Trophoblast cell (in vitro differentiated cells and primary cell): ENCODE results near the gene VDAC1.

ENCODE experiments used
- DNase-seq, 2 donors: peaks; one replicate each; pipeline ENCODE4 v3.0.0-alpha.2; 2016
- H2AFZ ChIP-seq: 2 replicates; pipeline ENCODE4 v1.6.1; 2013; ENCODE audit warnings: low read length, moderate library complexity, mild to moderate bottlenecking; ENCODE audit not compliant: insufficient read depth, poor library complexity
- H2AK5ac ChIP-seq: 2 replicates; pipeline ENCODE4 v1.6.1; 2013; ENCODE audit warnings: mild to moderate bottlenecking, low read length
- H2BK120ac ChIP-seq: 2 replicates; pipeline ENCODE4 v1.6.1; 2013; ENCODE audit warnings: low read length, mild to moderate bottlenecking, moderate library complexity; ENCODE audit not compliant: insufficient read depth, poor library complexity
- H2BK12ac ChIP-seq: 2 replicates; pipeline ENCODE4 v1.6.1; 2013; ENCODE audit warnings: mild to moderate bottlenecking, low read length, moderate library complexity
- H2BK5ac ChIP-seq: 2 replicates; pipeline ENCODE4 v1.6.1; 2013; ENCODE audit warnings: low read length, low read depth, moderate library complexity, mild to moderate bottlenecking; ENCODE audit not compliant: poor library complexity
- H3K14ac ChIP-seq: 2 replicates; pipeline ENCODE4 v1.6.1; 2013; ENCODE audit warnings: mild to moderate bottlenecking, low read length
- H3K18ac ChIP-seq: 2 replicates; pipeline ENCODE4 v1.6.1; 2013; ENCODE audit warnings: mild to moderate bottlenecking, low read length
- H3K23ac ChIP-seq: 2 replicates; pipeline ENCODE4 v1.6.1; 2013; ENCODE audit warnings: low read length
- H3K27ac ChIP-seq: 2 replicates; pipeline ENCODE4 v1.5.1; 2013; ENCODE audit warnings: low read depth, mild to moderate bottlenecking, inconsistent platforms, low read length, moderate library complexity
- H3K27me3 ChIP-seq: 2 replicates; pipeline ENCODE4 v1.6.1; 2013; ENCODE audit warnings: inconsistent platforms, mild to moderate bottlenecking, low read length, moderate library complexity; ENCODE audit not compliant: insufficient read depth
- H3K36me3 ChIP-seq, 2 experiments: 1 replicate in 1 of 2; 2 replicates in 1 of 2; pipeline ENCODE4 v1.6.1; 2013; ENCODE audit warnings: low read length in 2 of 2, mild to moderate bottlenecking in 2 of 2, moderate library complexity in 1 of 2; ENCODE audit not compliant: insufficient read depth in 2 of 2, control insufficient read depth in 1 of 2
- H3K4ac ChIP-seq: 2 replicates; pipeline ENCODE4 v1.6.1; 2013; ENCODE audit warnings: low read depth, mild to moderate bottlenecking, low read length, moderate library complexity
- H3K4me1 ChIP-seq, 2 experiments: 1 replicate in 1 of 2; 2 replicates in 1 of 2; pipeline ENCODE4 v1.6.1; 2013; ENCODE audit warnings: low read length in 2 of 2, mild to moderate bottlenecking in 2 of 2, moderate library complexity in 1 of 2; ENCODE audit not compliant: insufficient read depth in 2 of 2, control insufficient read depth in 1 of 2
- H3K4me2 ChIP-seq: 2 replicates; pipeline ENCODE4 v1.6.1; 2013; ENCODE audit warnings: inconsistent platforms, mild to moderate bottlenecking, low read length, moderate library complexity
- H3K4me3 ChIP-seq: 2 replicates; pipeline ENCODE4 v1.5.1; 2013; ENCODE audit warnings: mild to moderate bottlenecking, low read depth, low read length, inconsistent platforms
- H3K79me1 ChIP-seq: one replicate; pipeline ENCODE4 v1.6.1; 2013; ENCODE audit warnings: low read length
- H3K79me2 ChIP-seq: 2 replicates; pipeline ENCODE4 v1.6.1; 2013; ENCODE audit warnings: low read length, mild to moderate bottlenecking; ENCODE audit not compliant: control insufficient read depth, insufficient read depth, poor library complexity
- H3K9ac ChIP-seq: 2 replicates; pipeline ENCODE4 v1.6.1; 2013; ENCODE audit warnings: mild to moderate bottlenecking, low read length
- H3K9me3 ChIP-seq: 2 replicates; pipeline ENCODE4 v1.6.1; 2013; ENCODE audit warnings: low read depth, mild to moderate bottlenecking, control low read depth, inconsistent platforms, low read length; ENCODE audit not compliant: insufficient read depth
- H4K12ac ChIP-seq: 2 replicates; pipeline ENCODE4 v1.6.1; 2013; ENCODE audit warnings: low read depth, mild to moderate bottlenecking, low read length, moderate library complexity
- H4K8ac ChIP-seq: 2 replicates; pipeline ENCODE4 v1.6.1; 2013; ENCODE audit warnings: low read depth, mild to moderate bottlenecking, low read length, moderate library complexity
- H4K91ac ChIP-seq: one replicate; pipeline ENCODE4 v1.6.1; 2013; ENCODE audit warnings: low read depth, mild to moderate bottlenecking, low read length, moderate library complexity
- WGBS: extraction: QIAGEN DNeasy Blood & Tissue Kit; methylation state at CpG from one replicate; pipeline ENCODE4 v1.1.7; 2013; ENCODE audit warnings: missing lambda C conversion rate; ENCODE audit not compliant: insufficient read length, insufficient coverage; ENCODE audit errors: extremely low coverage; 5-methylcytosine and 5-hydroxymethylcytosine counted together

The VDAC1 gene

DNA sequence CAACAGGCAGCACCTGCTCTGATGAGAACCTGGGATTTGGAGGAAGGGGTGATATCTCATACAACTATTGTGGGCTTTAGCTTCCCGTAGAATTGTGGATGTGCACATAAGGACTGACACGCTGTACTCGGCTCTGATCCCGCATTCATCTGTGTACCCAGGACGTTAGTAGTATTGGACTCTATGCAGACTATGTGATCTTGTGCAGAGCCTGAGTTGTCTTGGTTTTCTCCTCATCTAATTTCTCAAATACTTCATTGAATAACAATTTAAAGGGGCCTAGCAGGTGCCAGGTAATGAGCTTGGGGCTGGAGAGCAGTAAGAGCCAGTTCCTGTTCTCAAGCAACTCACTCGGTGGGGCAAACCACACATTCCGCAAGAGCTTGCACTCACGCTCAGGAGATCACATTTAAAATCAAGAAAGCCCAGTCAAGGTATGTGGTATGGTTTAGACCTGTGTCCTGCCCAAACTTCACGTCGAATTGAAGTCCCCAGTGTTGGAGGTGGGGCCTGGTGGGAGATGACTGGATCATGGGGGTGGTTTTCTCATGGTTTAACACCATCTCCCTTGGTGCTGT, 51.1 kb downstream of the VDAC1 start:
- no peak overlapping the region for H2BK12ac ChIP-seq
- no peak overlapping the region for H3K18ac ChIP-seq
- no peak overlapping the region for H4K12ac ChIP-seq
- H4K91ac ChIP-seq, result no peak overlapping the region
- no peak overlapping the region for H2AK5ac ChIP-seq
- peaks cover 4 to 6% of the 10 kb centered on the region in 2 experiments for H3K36me3 ChIP-seq
- no peaks in the 10 kb centered on the region for H3K79me2 ChIP-seq
- no peak overlapping the region for H3K9ac ChIP-seq
- WGBS, result no CpG with 5 or more reads among the region's 10 CpGs
- no peak overlapping the region for H3K14ac ChIP-seq
- no peak overlapping the region for H3K27ac ChIP-seq
- H3K4me3 ChIP-seq, result no peak overlapping the region
- DNase-seq, result no peak
- no peak overlapping the region for H2BK5ac ChIP-seq
- H2BK120ac ChIP-seq, result no peak overlapping the region
- H3K4ac ChIP-seq, result no peak overlapping the region
- no peak overlapping the region for H3K4me2 ChIP-seq
- H3K27me3 ChIP-seq, result no peaks in the 10 kb centered on the region
- no peak overlapping the region for H2AFZ ChIP-seq
- H3K23ac ChIP-seq, result no peak overlapping the region
- no peak overlapping the region for H4K8ac ChIP-seq
- H3K4me1 ChIP-seq, result no peaks in the 10 kb centered on the region
- H3K79me1 ChIP-seq, result no peaks in the 10 kb centered on the region
- H3K9me3 ChIP-seq, result no peaks in the 10 kb centered on the region

DNA sequence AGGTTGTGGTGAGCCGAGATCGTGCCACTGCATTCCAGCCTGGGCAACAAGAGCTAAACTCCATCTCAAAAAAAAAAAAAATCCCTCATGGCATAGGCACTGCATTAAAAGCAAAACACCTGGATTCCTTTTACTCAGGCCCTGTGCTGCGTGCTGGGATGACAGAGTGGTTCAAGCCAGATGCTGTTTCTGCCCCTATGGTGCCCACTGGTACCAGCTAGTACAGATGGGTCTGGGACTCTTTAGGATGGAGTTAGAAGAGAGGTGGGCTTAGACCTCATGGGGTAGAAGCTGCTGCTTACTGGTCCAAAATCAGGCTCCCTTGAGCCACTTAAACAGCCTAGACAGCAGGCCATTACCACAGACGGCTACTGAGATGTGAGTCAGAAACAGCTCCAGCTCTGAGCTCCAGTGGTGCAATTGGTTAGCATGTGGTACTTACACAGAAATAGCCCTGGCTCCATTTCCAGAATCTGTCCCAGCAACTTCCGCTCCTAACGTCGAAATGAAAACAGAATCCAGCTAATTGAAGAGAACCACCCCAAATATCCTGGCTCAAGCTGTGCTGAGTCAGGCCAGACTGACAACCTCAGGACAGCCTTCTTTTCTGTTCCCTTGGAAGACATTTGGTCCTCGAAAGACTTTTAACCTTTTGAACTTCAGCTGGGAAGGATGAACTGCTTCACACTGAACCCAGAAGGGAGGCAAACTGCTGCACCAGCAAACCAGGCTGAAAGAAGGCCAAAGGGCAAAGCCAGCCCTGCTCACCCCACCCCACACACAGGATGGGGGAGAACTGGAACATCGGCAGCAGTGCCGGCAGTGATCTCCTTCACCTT, 51.8 kb downstream of the VDAC1 start:
- no peak overlapping the region for H2AK5ac ChIP-seq
- no peak overlapping the region for H2BK120ac ChIP-seq
- no peaks in the 10 kb centered on the region for H3K9me3 ChIP-seq
- DNase-seq, result peak in 1 of 2 donors; percentile 11
- H3K23ac ChIP-seq, result no peak overlapping the region
- no peaks in the 10 kb centered on the region for H3K27me3 ChIP-seq
- H4K12ac ChIP-seq, result no peak overlapping the region
- no peak overlapping the region for H4K91ac ChIP-seq
- no peak overlapping the region for H3K4me3 ChIP-seq
- WGBS, result no CpG with 5 or more reads among the region's 10 CpGs
- no peak overlapping the region for H2BK12ac ChIP-seq
- no peak overlapping the region for H4K8ac ChIP-seq
- no peak overlapping the region for H3K4ac ChIP-seq
- no peak overlapping the region for H3K9ac ChIP-seq
- H3K4me2 ChIP-seq, result no peak overlapping the region
- H3K14ac ChIP-seq, result no peak overlapping the region
- no peak overlapping the region for H3K18ac ChIP-seq
- H3K36me3 ChIP-seq, result peaks cover 2 to 5% of the 10 kb centered on the region in 2 experiments
- H3K79me1 ChIP-seq, result no peaks in the 10 kb centered on the region
- no peaks in the 10 kb centered on the region for H3K4me1 ChIP-seq
- H3K27ac ChIP-seq, result no peak overlapping the region
- no peaks in the 10 kb centered on the region for H3K79me2 ChIP-seq
- H2AFZ ChIP-seq, result no peak overlapping the region
- no peak overlapping the region for H2BK5ac ChIP-seq

DNA sequence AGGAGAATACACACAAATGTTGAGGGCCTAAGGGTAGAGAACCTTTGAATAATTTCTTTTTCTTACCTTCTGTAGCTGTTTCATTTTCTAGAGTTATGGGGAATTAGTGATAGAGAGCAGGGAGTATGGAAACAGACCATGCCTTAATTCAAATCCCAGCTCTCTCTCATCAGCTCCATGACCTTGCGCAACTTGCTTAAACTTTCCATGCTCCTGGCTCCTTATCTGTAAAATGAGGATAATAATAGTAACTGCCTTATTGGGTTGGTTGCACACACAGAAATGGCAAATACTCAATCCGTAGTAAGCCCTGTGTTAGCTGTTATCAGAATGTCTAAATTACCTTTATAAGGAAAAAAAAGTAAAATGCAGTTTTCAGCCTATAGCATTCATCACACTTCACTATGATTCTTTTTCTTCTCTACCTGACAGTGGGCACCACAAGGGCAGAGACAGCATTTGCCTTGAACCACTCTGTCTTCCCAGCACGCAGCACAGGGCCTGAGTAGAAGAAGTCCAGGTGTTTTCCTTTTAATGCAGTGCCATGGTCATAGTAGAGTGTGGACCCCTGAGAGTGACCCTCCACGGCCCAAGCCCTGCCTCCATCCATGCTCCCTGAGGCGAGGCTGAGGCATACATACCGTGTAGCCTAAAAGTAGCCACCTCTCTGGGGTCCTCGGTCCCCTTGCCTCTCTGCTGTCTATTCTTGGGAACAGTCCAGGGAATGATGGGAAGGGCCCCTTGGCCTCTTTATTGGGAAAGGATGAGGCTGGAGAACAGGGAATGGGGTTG, 53.8 kb downstream of the VDAC1 start:
- H3K14ac ChIP-seq, result no peak overlapping the region
- no peak overlapping the region for H3K4me3 ChIP-seq
- H3K18ac ChIP-seq, result no peak overlapping the region
- no peak for DNase-seq
- WGBS, result no CpG with 5 or more reads among the region's 7 CpGs
- H3K9me3 ChIP-seq, result no peaks in the 10 kb centered on the region
- no peak overlapping the region for H3K4me2 ChIP-seq
- no peaks in the 10 kb centered on the region for H3K79me1 ChIP-seq
- no peaks in the 10 kb centered on the region for H3K27me3 ChIP-seq
- no peaks in the 10 kb centered on the region for H3K79me2 ChIP-seq
- H3K27ac ChIP-seq, result no peak overlapping the region
- no peak overlapping the region for H2BK5ac ChIP-seq
- H2BK12ac ChIP-seq, result no peak overlapping the region
- no peak overlapping the region for H3K4ac ChIP-seq
- no peak overlapping the region for H4K91ac ChIP-seq
- H3K36me3 ChIP-seq, result peaks cover 0 to 5% of the 10 kb centered on the region in 2 experiments
- H2AFZ ChIP-seq, result no peak overlapping the region
- H2AK5ac ChIP-seq, result no peak overlapping the region
- no peak overlapping the region for H2BK120ac ChIP-seq
- H3K4me1 ChIP-seq, result no peaks in the 10 kb centered on the region
- H4K12ac ChIP-seq, result no peak overlapping the region
- H4K8ac ChIP-seq, result no peak overlapping the region
- H3K9ac ChIP-seq, result no peak overlapping the region
- H3K23ac ChIP-seq, result no peak overlapping the region

DNA sequence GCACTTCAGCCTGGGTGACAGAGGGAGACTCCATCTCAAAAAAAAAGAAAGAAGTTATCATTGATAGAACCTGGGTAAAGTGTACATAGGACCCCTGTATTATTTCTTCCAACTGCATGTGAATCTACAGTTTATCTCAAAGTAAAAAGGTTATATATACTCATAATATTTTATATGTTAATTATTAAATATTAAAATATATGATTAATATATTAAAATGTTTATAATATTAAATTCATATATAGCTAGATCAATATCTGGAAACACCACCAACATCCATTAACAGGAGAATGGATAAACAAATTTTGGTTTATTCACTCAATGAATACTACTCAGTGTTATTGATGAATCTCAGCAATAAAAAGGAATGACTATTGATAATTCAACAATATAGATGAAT, 56.1 kb downstream of the VDAC1 start:
- no peak for DNase-seq
- no peaks in the 10 kb centered on the region for H3K4me1 ChIP-seq
- H3K9me3 ChIP-seq, result no peaks in the 10 kb centered on the region
- H2AFZ ChIP-seq, result no peak overlapping the region
- no peak overlapping the region for H4K12ac ChIP-seq
- H3K36me3 ChIP-seq, result no peaks in the 10 kb centered on the region
- H3K27me3 ChIP-seq, result no peaks in the 10 kb centered on the region
- no peak overlapping the region for H3K27ac ChIP-seq
- no peak overlapping the region for H2BK120ac ChIP-seq
- H2BK5ac ChIP-seq, result no peak overlapping the region
- no peak overlapping the region for H2AK5ac ChIP-seq
- H3K79me2 ChIP-seq, result no peaks in the 10 kb centered on the region
- H3K18ac ChIP-seq, result no peak overlapping the region
- H3K4me2 ChIP-seq, result no peak overlapping the region
- H3K79me1 ChIP-seq, result no peaks in the 10 kb centered on the region
- no peak overlapping the region for H3K14ac ChIP-seq
- no peak overlapping the region for H3K4me3 ChIP-seq
- no peak overlapping the region for H4K8ac ChIP-seq
- no peak overlapping the region for H3K23ac ChIP-seq
- no peak overlapping the region for H4K91ac ChIP-seq
- no peak overlapping the region for H2BK12ac ChIP-seq
- H3K9ac ChIP-seq, result no peak overlapping the region
- H3K4ac ChIP-seq, result no peak overlapping the region
